Measurements from ENCODE around the gene DLX6. TPM values are rescaled to one million over a fixed set of nuclear protein-coding genes. Genes with fewer than 3 reads are reported as not detected.

Gene DLX6
- total RNA-seq, 1 experiment from 2014 or later: not detected

DNA sequence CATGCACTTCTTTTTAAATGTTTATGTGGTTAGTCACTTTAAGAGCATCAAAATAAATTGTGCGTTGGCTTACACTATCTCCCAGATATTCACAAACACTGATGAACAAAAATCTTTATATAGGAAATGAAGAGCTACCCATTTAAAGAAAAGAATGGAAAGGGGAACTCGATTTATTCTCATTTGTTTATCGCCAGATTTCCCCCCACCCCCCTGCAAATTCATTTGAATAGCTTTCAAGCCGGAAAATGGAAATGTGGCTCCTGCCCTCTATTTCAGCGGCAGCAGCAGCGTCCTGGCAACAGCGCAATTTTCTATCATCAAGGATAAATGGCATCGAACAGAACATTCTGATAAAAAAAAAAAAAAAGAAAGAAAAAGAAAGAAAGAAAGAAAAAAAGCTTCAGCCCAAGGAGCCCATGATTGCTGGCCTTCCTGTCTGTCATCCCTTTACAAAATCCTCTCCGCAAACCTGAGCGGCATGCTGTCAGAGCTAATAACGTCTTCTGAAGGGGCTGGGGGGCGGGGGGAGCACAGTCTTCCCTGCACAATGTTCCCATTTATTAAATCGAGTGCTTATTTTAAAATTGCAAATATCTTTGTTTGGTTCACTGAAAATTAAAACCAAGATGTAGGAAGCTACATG lies 13.7 kb upstream of the DLX6 start:
- no peak for DNase-seq
- Histone ChIP-seq H4K20me1 (ENCODE audit: insufficient read depth) (no peaks in the 10 kb centered on the region), H3K9me3 (ENCODE audit: insufficient read depth, low read depth) (no peaks in the 10 kb centered on the region), H3K36me3 (ENCODE audit: low read depth) (no peaks in the 10 kb centered on the region), H2AFZ (no peak overlapping the region), H3K4me2 (no peak overlapping the region), H3K9me2 (ENCODE audit: insufficient read depth) (no peaks in the 10 kb centered on the region), H3K4me1 (replicated peaks; ENCODE audit: insufficient read depth) (no peaks in the 10 kb centered on the region), H3K27me3 (ENCODE audit: insufficient read depth, low read depth) (0 out of 2 replicates have a peak, but pooled peaks cover 4% of the 10 kb centered on the region), H3K79me2 (ENCODE audit: low read depth) (no peaks in the 10 kb centered on the region), H3K4me3 (no peak overlapping the region), H3K27ac (no peak overlapping the region), H3F3A (ENCODE audit: insufficient read depth, low read depth) (no peaks in the 10 kb centered on the region)
- intact Hi-C loops (cut with micrococcal nuclease; ENCODE audit: unreplicated experiment): no loop called here
- POLR2A ChIA-PET (ENCODE audit: unreplicated experiment): no interaction called here
- TF ChIP-seq, protein P1, sequence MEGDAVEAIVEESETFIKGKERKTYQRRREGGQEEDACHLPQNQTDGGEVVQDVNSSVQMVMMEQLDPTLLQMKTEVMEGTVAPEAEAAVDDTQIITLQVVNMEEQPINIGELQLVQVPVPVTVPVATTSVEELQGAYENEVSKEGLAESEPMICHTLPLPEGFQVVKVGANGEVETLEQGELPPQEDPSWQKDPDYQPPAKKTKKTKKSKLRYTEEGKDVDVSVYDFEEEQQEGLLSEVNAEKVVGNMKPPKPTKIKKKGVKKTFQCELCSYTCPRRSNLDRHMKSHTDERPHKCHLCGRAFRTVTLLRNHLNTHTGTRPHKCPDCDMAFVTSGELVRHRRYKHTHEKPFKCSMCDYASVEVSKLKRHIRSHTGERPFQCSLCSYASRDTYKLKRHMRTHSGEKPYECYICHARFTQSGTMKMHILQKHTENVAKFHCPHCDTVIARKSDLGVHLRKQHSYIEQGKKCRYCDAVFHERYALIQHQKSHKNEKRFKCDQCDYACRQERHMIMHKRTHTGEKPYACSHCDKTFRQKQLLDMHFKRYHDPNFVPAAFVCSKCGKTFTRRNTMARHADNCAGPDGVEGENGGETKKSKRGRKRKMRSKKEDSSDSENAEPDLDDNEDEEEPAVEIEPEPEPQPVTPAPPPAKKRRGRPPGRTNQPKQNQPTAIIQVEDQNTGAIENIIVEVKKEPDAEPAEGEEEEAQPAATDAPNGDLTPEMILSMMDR (conservative IDR thresholded peaks at IDR 0.05): no peak
- TF ChIP-seq EZH2 (IDR thresholded peaks at IDR 0.05; ENCODE audit: low read depth): no peak
- BruUV-seq (replicated peaks): no TSS peak
- CTCF ChIA-PET: no interaction called here

- no peaks in the 10 kb centered on the region for H3K4me1 ChIP-seq (replicated peaks; ENCODE audit: insufficient read depth)
- no peak overlapping the region for H3K27ac ChIP-seq
- POLR2A ChIA-PET (ENCODE audit: unreplicated experiment): no interaction called here
- H3K9me2 ChIP-seq (ENCODE audit: insufficient read depth): no peaks in the 10 kb centered on the region
- no peaks in the 10 kb centered on the region for H4K20me1 ChIP-seq (ENCODE audit: insufficient read depth)
- no peaks in the 10 kb centered on the region for H3K79me2 ChIP-seq (ENCODE audit: low read depth)
- peaks cover 11% of the 10 kb centered on the region; the same call in 1 of the 2 replicates for H3K27me3 ChIP-seq (ENCODE audit: insufficient read depth, low read depth)
- no peak for DNase-seq
- CTCF ChIA-PET: no interaction called here
- H3K4me2 ChIP-seq: no peak overlapping the region
- no peak for TF ChIP-seq EZH2 (IDR thresholded peaks at IDR 0.05; ENCODE audit: low read depth)
- H3K9me3 ChIP-seq (ENCODE audit: insufficient read depth, low read depth): no peaks in the 10 kb centered on the region
- BruUV-seq (replicated peaks): no TSS peak
- H3F3A ChIP-seq (ENCODE audit: insufficient read depth, low read depth): no peaks in the 10 kb centered on the region
- intact Hi-C loops (cut with micrococcal nuclease; ENCODE audit: unreplicated experiment): no loop called here
- H3K4me3 ChIP-seq: no peak overlapping the region
- H3K36me3 ChIP-seq (ENCODE audit: low read depth): no peaks in the 10 kb centered on the region
- H2AFZ ChIP-seq: no peak overlapping the region
Observed at GRCh38 chr7:96992192-96993005, 13.0 kb upstream of the DLX6 start.

DNA sequence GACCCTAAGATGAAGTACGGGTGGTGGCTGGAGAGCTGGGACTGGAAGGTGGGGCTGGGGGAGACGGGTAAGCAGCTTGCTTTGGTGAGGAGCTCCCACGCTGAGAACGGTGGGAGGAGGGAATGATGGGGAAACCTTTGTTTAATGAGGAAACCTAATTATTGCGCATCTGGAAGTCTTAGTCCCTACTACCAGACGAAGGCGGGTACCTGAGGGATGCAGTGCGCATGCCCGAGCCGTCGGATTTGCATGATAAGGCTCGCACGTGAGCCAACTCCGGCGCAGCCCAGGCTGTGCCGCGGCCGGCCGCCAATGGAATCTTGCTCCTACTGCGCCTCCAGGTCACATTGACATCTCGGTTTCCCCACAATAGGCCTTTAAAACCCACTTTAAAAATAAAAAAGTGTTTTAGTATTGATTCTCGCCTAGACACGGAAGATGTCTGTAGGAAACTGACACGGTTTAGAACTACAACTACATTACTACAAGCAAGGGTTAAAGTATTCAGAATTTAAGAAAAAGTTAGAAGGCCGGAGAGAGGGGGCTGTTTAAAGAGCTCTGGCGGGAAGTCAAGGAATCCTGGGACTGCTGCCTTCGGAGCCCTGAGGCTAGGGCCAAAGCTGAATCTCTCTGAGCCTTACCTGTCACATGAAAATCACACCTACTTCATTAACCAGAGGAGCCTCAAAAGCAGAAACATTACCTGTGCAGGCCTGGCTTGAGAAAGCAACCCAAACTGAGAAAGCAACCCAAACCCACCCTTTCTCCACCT lies 12.1 kb upstream of the DLX6 start:
- no peaks in the 10 kb centered on the region for H3K36me3 ChIP-seq (ENCODE audit: low read depth)
- H3K27ac ChIP-seq: no peak overlapping the region
- no peaks in the 10 kb centered on the region for H3K79me2 ChIP-seq (ENCODE audit: low read depth)
- CTCF ChIA-PET: no interaction called here
- no peak for DNase-seq
- peaks cover 12% of the 10 kb centered on the region; the same call in 1 of the 2 replicates for H3K27me3 ChIP-seq (ENCODE audit: insufficient read depth, low read depth)
- intact Hi-C loops (cut with micrococcal nuclease; ENCODE audit: unreplicated experiment): no loop called here
- no peak overlapping the region for H3K4me2 ChIP-seq
- no peaks in the 10 kb centered on the region for H3K4me1 ChIP-seq (replicated peaks; ENCODE audit: insufficient read depth)
- no peaks in the 10 kb centered on the region for H3K9me3 ChIP-seq (ENCODE audit: insufficient read depth, low read depth)
- no peak overlapping the region for H2AFZ ChIP-seq
- H3K4me3 ChIP-seq: no peak overlapping the region
- TF ChIP-seq, protein P1 (conservative IDR thresholded peaks at IDR 0.05): no peak
- no peak for TF ChIP-seq EZH2 (IDR thresholded peaks at IDR 0.05; ENCODE audit: low read depth)
- no peaks in the 10 kb centered on the region for H3F3A ChIP-seq (ENCODE audit: insufficient read depth, low read depth)
- H3K9me2 ChIP-seq (ENCODE audit: insufficient read depth): no peaks in the 10 kb centered on the region
- no TSS peak for BruUV-seq (replicated peaks)
- no peaks in the 10 kb centered on the region for H4K20me1 ChIP-seq (ENCODE audit: insufficient read depth)
- POLR2A ChIA-PET (ENCODE audit: unreplicated experiment): no interaction called here
